ENCODE results near the gene VWC2L.

Gene VWC2L

GRCh38 chr2:214484701-214485100, 73.8 kb downstream of the VWC2L start:
- no peaks in the 10 kb centered on the region for H3K27me3 Mint-ChIP-seq
- H3K4me3 Mint-ChIP-seq: no peak overlapping the region
- ATAC-seq (ENCODE audit: low read depth) (no peak), DNase-seq (ENCODE audit: low spot score in 2 of 2) (no peak)
- no peaks in the 10 kb centered on the region for H3K36me3 Mint-ChIP-seq
- no peaks in the 10 kb centered on the region for H3K9me3 Mint-ChIP-seq
- H3K4me1 Mint-ChIP-seq: no peaks in the 10 kb centered on the region
- H3K27ac Mint-ChIP-seq: no peak overlapping the region

DNA sequence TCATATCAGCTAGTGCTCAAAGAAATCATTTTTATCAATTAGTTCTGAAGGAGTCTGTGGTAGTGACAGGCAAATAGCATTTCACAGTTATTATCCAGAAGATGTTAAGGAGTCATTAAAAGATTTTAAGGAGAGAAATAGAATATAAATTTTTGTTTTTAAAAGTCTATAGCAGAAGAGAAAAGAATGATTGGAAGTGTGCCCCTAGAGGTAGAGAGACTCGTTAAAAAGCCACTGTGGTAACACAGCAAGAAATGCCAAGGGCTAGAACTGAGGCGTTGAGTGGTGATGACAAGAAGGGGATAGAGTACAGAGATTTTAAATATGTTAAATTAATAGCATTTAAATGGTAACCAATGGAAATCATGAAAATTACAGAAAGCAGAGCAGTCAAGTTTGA, 78.3 kb downstream of the VWC2L start:
- ATAC-seq (ENCODE audit: low read depth) (no peak), DNase-seq (ENCODE audit: low spot score in 2 of 2) (no peak)
- Mint-ChIP-seq H3K4me1 (no peaks in the 10 kb centered on the region), H3K27me3 (peaks cover 6% of the 10 kb centered on the region), H3K27ac (no peak overlapping the region), H3K9me3 (no peaks in the 10 kb centered on the region), H3K4me3 (no peak overlapping the region), H3K36me3 (no peaks in the 10 kb centered on the region)

DNA sequence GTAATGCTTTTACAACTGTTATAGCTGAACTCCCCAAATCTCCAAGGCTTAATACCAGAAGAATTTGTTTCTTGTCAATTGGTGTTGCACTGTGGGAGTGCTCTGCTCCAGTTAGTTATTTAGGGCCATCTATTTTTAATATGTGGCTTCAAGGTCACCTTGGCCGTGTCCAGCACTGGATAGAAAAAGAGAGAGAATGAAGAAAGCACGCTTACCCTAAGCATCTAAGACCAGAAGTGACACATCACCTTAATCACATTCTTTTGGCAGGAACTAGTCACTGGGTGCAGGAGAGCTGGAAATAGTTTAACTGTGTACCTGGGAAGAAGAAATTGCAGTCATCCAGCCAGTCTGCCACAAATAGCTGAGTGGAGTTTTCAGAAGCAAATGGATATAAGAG, 78.8 kb downstream of the VWC2L start:
- H3K4me1 Mint-ChIP-seq: no peaks in the 10 kb centered on the region
- no peaks in the 10 kb centered on the region for H3K9me3 Mint-ChIP-seq
- H3K36me3 Mint-ChIP-seq: no peaks in the 10 kb centered on the region
- H3K27me3 Mint-ChIP-seq: peaks cover 6% of the 10 kb centered on the region
- no peak for ATAC-seq (ENCODE audit: low read depth)
- H3K27ac Mint-ChIP-seq: no peak overlapping the region
- H3K4me3 Mint-ChIP-seq: no peak overlapping the region
- DNase-seq (ENCODE audit: low spot score in 2 of 2): no peak

DNA sequence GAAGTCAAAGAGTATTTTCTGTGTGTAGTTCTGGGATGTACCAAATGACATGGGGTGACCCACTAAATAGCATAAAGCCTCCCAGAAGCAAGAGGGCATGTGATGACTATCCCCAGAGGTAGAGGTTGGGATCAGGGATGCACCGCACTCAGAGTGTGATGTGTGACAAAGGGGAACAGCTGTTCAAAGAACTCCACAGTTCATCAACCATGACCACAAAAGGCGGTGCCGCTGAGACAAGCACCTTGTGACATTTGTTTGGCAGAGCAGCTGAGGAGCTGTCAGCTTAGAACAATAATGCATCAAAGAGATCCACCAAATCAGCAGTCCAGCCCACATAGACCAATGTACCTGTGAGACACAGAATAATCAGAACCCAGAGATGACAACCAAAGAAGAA, 81.3 kb downstream of the VWC2L start:
- ATAC-seq (ENCODE audit: low read depth) (no peak), DNase-seq (ENCODE audit: low spot score in 2 of 2) (no peak)
- Mint-ChIP-seq H3K36me3 (no peaks in the 10 kb centered on the region), H3K4me1 (no peaks in the 10 kb centered on the region), H3K4me3 (no peak overlapping the region), H3K27me3 (peaks cover 6% of the 10 kb centered on the region), H3K9me3 (no peaks in the 10 kb centered on the region), H3K27ac (no peak overlapping the region)

DNA sequence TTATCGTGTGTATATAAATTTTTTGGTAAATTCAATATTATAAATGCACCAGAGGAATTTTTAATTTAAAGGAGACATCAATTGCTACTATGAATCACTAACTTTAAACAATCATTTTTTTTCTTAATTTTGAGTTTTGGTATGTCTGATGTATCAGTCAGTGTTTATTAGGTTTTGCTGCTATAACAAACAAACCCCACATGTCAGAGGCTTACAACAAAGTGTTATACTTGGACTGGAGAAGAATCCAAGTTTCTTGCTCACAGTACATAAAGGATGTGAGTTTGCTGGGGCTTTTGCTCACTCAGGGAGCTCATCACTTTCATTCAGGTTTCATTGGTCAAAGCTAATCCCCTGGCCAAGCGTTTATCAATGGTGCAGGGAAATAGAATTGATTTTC, 81.8 kb downstream of the VWC2L start:
- Mint-ChIP-seq H3K9me3 (no peaks in the 10 kb centered on the region), H3K4me3 (no peak overlapping the region), H3K4me1 (no peaks in the 10 kb centered on the region), H3K36me3 (no peaks in the 10 kb centered on the region), H3K27ac (no peak overlapping the region), H3K27me3 (peaks cover 6% of the 10 kb centered on the region)
- DNase-seq (ENCODE audit: low spot score in 2 of 2): no peak
- no peak for ATAC-seq (ENCODE audit: low read depth)

- Mint-ChIP-seq H3K27ac (no peak overlapping the region), H3K9me3 (no peaks in the 10 kb centered on the region), H3K4me3 (no peak overlapping the region), H3K27me3 (no peaks in the 10 kb centered on the region), H3K36me3 (no peaks in the 10 kb centered on the region), H3K4me1 (no peaks in the 10 kb centered on the region)
- ATAC-seq (ENCODE audit: low read depth) (no peak), DNase-seq (ENCODE audit: low spot score in 2 of 2) (no peak)
These were observed 86.6 kb downstream of the VWC2L start for GRCh38 chr2:214497489-214497888.

DNA sequence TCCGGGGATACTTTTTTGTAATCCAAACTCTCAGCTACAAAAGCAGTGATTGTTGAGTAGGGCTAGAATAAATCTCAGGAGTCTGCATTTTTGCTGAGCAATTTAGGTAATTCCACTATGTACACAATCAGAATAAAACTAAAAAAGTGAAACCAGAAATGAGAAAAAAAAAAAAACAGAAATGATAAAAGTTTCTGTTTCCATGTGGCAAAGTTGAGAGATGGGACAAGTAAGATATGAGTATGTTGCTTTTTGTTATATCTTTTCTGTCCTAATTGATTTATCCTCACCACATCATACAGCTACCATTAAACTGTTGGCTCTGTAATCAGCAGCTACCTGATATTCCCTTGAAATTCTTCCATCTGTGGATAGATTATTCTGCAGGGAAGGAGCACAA, 92.7 kb downstream of the VWC2L start:
- DNase-seq (ENCODE audit: low spot score in 2 of 2) (no peak), ATAC-seq (ENCODE audit: low read depth) (no peak)
- no peaks in the 10 kb centered on the region for H3K27me3 Mint-ChIP-seq
- no peak overlapping the region for H3K27ac Mint-ChIP-seq
- no peaks in the 10 kb centered on the region for H3K4me1 Mint-ChIP-seq
- H3K9me3 Mint-ChIP-seq: peaks cover 3% of the 10 kb centered on the region
- no peak overlapping the region for H3K4me3 Mint-ChIP-seq
- no peaks in the 10 kb centered on the region for H3K36me3 Mint-ChIP-seq

DNA sequence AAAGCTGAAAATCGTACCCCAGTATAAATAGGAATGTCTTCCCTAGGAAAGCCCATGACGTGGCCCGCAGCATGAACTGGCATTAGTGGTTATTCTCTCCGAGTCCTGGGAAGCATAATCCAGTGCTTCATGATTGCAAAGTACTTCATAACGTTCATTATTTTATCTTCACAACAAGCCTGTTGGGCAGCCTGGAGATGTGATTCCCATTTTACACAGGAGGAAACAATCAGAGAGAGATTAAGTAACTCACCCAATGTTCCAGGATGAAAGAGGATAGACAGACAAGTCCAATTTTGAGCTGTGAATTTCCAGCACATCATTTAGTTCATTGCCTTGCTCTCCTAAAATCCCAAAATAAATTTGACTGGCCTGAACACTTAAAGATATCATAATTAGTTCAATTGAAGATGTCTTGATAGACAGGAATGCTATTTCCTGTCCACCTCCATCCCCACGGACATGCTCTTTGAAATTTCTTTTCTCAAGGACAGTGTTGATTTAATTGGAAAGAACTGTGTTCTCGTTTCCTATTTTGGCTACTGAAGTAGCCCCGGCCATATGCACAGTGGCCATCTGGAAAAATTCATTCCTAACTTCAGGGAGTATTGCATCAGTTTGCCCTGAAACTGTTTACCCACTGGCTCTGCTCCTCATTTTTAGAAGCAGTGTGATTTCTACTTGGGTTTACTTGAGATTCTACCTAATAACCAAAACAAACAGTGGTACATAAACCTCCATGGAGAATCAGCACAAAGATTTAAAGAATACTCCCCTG, 93.9 kb downstream of the VWC2L start:
- ATAC-seq (ENCODE audit: low read depth) (no peak), DNase-seq (ENCODE audit: low spot score in 2 of 2) (no peak)
- H3K27ac Mint-ChIP-seq: no peak overlapping the region
- H3K36me3 Mint-ChIP-seq: no peaks in the 10 kb centered on the region
- no peak overlapping the region for H3K4me3 Mint-ChIP-seq
- peaks cover 3% of the 10 kb centered on the region for H3K9me3 Mint-ChIP-seq
- H3K4me1 Mint-ChIP-seq: no peaks in the 10 kb centered on the region
- H3K27me3 Mint-ChIP-seq: no peaks in the 10 kb centered on the region

DNA sequence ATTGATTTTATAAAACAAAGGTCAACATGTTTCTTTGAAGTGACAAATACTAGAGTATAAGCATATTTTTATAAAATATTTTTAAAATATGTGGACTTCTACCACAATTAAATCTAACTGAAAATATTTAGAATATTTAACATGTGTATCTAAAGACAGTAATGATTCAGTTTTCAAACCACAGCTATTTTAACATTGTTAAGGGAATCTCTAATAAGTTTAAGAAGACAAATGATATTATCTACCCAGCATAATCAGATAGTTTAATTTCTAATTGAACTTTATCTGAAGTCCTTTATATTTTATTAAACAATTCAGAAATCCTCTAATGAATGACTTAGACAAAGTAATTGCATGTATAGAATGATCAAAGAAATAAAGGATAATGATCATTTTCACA, 96.2 kb downstream of the VWC2L start:
- H3K27me3 Mint-ChIP-seq: no peaks in the 10 kb centered on the region
- no peak overlapping the region for H3K4me3 Mint-ChIP-seq
- ATAC-seq (ENCODE audit: low read depth) (no peak), DNase-seq (ENCODE audit: low spot score in 2 of 2) (no peak)
- H3K27ac Mint-ChIP-seq: no peak overlapping the region
- peaks cover 3% of the 10 kb centered on the region for H3K9me3 Mint-ChIP-seq
- no peaks in the 10 kb centered on the region for H3K4me1 Mint-ChIP-seq
- H3K36me3 Mint-ChIP-seq: no peaks in the 10 kb centered on the region

DNA sequence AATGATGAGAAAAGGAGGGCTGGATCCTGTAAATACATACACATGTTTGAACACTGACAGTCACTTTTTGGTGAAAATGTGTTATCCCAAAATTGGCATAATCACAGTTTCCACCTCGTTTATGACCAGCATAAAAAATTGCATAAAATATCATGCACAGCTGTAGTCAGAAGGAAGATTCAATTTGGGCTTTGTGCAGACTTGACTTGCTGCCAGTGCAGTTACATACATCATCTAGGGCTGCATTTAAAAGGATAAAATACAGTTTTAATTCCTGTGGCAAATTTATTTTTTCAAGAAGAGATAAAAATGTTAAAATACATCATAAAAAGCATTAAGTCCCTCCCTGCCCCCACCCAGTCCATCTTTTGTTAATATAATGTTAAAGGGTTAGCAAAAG, 103.8 kb downstream of the VWC2L start:
- Mint-ChIP-seq H3K4me3 (no peak overlapping the region), H3K9me3 (no peaks in the 10 kb centered on the region), H3K27ac (no peak overlapping the region), H3K4me1 (no peaks in the 10 kb centered on the region), H3K36me3 (no peaks in the 10 kb centered on the region), H3K27me3 (peaks cover 8% of the 10 kb centered on the region)
- ATAC-seq (ENCODE audit: low read depth) (no peak), DNase-seq (ENCODE audit: low spot score in 2 of 2) (no peak)

DNA sequence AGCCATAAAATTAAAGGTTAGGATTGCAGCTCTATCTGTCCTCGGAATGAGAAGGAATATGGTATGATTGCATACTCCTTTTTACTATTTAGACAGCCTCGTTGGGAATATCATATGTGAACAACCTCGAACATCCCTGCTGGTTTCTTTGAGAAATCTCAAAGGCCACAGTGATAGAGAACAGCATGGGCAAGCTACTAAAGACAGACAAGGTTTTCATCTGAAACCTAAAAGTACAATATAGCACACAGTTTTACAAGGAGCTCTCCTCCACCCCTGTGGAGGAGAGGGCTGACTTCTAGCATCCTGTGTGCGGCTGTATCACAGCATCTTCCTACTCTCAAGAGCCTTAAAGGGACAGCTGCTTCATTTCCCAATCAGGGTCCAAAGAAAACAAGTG, 104.3 kb downstream of the VWC2L start:
- Mint-ChIP-seq H3K27ac (no peak overlapping the region), H3K9me3 (no peaks in the 10 kb centered on the region), H3K4me1 (no peaks in the 10 kb centered on the region), H3K36me3 (no peaks in the 10 kb centered on the region), H3K27me3 (peaks cover 8% of the 10 kb centered on the region), H3K4me3 (no peak overlapping the region)
- no peak for DNase-seq (ENCODE audit: low spot score in 2 of 2)
- no peak for ATAC-seq (ENCODE audit: low read depth)

GRCh38 chr2:214519258-214519818, 108.5 kb downstream of the VWC2L start:
- Mint-ChIP-seq H3K4me1 (no peaks in the 10 kb centered on the region), H3K27me3 (peaks cover 8% of the 10 kb centered on the region), H3K9me3 (no peaks in the 10 kb centered on the region), H3K36me3 (no peaks in the 10 kb centered on the region), H3K27ac (no peak overlapping the region), H3K4me3 (no peak overlapping the region)
- ATAC-seq (ENCODE audit: low read depth) (no peak), DNase-seq (ENCODE audit: low spot score in 2 of 2) (no peak)

DNA sequence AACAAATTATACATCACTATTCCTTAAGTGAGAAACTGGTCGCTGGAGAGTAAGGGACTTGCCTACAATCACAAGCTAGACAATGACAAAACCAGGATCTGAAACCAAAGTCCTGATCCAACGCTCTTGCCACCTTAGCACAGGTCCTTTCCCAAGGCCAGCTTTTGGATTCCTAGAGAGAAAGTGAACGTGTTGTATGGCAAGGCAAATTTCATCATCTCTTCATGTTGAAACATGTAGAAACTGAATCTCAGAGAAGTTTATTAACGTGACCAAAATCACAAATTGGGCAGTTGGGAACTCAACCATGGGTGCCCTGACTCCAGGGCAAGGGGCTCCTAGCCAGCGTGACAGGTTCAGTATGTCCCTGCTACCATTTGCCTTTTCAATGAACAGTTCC, 118.2 kb downstream of the VWC2L start:
- no peak for DNase-seq (ENCODE audit: low spot score in 2 of 2)
- Mint-ChIP-seq H3K4me3 (no peak overlapping the region), H3K36me3 (no peaks in the 10 kb centered on the region), H3K27ac (no peak overlapping the region), H3K4me1 (no peaks in the 10 kb centered on the region), H3K9me3 (peaks cover 2% of the 10 kb centered on the region), H3K27me3 (no peaks in the 10 kb centered on the region)
- ATAC-seq (ENCODE audit: low read depth): no peak

DNA sequence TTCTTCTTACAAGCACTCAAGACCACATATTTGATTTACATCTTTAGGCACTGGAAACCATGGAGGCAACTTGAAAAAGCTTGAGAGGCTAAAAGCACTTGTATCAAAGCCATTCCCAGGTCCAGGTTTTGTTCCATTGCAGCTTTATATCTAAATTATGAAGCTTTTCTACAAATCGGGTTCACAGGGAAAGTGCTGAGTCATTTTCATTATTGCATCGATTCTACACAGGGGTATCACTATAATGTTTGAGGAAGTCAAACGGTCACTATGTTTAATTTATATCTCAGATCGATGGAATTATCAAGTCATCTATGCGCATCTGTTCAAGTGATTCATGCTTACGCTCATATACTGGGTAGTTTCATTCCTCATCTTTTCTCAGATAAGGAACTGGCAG, 118.7 kb downstream of the VWC2L start:
- Mint-ChIP-seq H3K27ac (no peak overlapping the region), H3K27me3 (no peaks in the 10 kb centered on the region), H3K9me3 (peaks cover 2% of the 10 kb centered on the region), H3K4me3 (no peak overlapping the region), H3K4me1 (no peaks in the 10 kb centered on the region), H3K36me3 (no peaks in the 10 kb centered on the region)
- ATAC-seq (ENCODE audit: low read depth) (no peak), DNase-seq (ENCODE audit: low spot score in 2 of 2) (no peak)

DNA sequence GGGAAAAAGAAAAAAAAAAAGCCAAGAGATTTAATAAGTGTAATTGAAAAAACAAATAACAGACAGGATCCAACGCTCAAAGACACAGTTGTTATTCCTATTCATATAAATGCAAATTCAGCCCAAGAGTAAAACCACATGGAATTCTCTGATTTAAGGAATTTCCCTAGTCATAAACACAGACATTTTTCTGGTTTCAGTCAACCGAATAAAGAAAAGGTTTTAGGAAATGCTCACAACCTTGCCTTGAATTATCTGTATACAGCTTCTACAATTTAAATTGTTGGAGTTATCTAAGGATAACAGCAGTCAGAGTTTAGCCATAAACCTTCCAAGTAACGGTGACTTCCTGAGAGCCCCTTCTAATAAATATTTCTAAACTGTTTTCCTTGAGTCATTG, 122.7 kb downstream of the VWC2L start:
- no peak for DNase-seq (ENCODE audit: low spot score in 2 of 2)
- no peak for ATAC-seq (ENCODE audit: low read depth)
- no peaks in the 10 kb centered on the region for H3K36me3 Mint-ChIP-seq
- H3K9me3 Mint-ChIP-seq: no peaks in the 10 kb centered on the region
- no peak overlapping the region for H3K4me3 Mint-ChIP-seq
- H3K27me3 Mint-ChIP-seq: no peaks in the 10 kb centered on the region
- no peaks in the 10 kb centered on the region for H3K4me1 Mint-ChIP-seq
- H3K27ac Mint-ChIP-seq: no peak overlapping the region
